ENCODE data around the gene PAX9.

- no peak for TF ChIP-seq EZH2 (IDR thresholded peaks at IDR 0.05; ENCODE audit: low read length, missing control alignments)
- TF ChIP-seq, protein P1, sequence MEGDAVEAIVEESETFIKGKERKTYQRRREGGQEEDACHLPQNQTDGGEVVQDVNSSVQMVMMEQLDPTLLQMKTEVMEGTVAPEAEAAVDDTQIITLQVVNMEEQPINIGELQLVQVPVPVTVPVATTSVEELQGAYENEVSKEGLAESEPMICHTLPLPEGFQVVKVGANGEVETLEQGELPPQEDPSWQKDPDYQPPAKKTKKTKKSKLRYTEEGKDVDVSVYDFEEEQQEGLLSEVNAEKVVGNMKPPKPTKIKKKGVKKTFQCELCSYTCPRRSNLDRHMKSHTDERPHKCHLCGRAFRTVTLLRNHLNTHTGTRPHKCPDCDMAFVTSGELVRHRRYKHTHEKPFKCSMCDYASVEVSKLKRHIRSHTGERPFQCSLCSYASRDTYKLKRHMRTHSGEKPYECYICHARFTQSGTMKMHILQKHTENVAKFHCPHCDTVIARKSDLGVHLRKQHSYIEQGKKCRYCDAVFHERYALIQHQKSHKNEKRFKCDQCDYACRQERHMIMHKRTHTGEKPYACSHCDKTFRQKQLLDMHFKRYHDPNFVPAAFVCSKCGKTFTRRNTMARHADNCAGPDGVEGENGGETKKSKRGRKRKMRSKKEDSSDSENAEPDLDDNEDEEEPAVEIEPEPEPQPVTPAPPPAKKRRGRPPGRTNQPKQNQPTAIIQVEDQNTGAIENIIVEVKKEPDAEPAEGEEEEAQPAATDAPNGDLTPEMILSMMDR (conservative IDR thresholded peaks at IDR 0.05 in 1 of 2, IDR thresholded peaks at IDR 0.05 in 1 of 2; ENCODE audit: low read depth in 1 of 2, low read length in 2 of 2) = no peak
These were observed 6.8 kb upstream of the PAX9 start for GRCh38 chr14:36654794-36655381.
